ENCODE data around the gene SETBP1.
"Not testable (repeated sequence)": the region's sequence is repeated elsewhere in the genome, so short reads cannot be mapped to it uniquely, and the experiment has no call there.

The SETBP1 gene

GRCh38 chr18:44791520-44791919, 110.8 kb downstream of the SETBP1 start:
- no peak for DNase-seq (ENCODE audit: low spot score)

- DNase-seq (ENCODE audit: low spot score) = peak; percentile 37
Observed at GRCh38 chr18:44792456-44793061, 111.9 kb downstream of the SETBP1 start.

DNA sequence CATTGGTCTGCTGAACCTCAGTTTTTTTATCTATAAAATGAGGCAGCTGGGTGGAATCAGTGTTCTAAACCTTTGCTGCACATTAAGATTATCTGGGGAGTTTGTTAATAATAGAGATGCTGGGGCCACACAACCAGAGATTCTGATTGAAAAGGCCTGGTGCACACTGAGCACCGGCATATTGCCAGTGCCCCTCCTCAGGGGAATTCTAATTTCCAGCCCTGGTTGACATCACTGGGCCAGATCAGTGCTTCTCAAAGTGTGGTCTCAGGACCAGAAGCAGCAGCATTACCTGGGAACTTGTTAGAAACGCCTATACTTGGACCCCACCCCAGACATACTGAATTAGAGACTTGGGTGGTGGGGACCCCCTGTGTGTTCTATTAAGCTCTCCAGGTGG, 112.5 kb downstream of the SETBP1 start:
- DNase-seq (ENCODE audit: low spot score) = no peak

GRCh38 chr18:44793685-44794084, 113.0 kb downstream of the SETBP1 start:
- DNase-seq (ENCODE audit: low spot score) = no peak

- no peak for DNase-seq (ENCODE audit: low spot score)
Observed at GRCh38 chr18:44795241-44795640, 114.6 kb downstream of the SETBP1 start.

GRCh38 chr18:44796429-44797428, 116.0 kb downstream of the SETBP1 start:
- DNase-seq (ENCODE audit: low spot score) = no peak

GRCh38 chr18:44798433-44799048, 117.9 kb downstream of the SETBP1 start:
- no peak for DNase-seq (ENCODE audit: low spot score)

GRCh38 chr18:44799382-44799906, 118.8 kb downstream of the SETBP1 start:
- no peak for DNase-seq (ENCODE audit: low spot score)

- no peak for DNase-seq (ENCODE audit: low spot score)
Observed at GRCh38 chr18:44799907-44800421, 119.3 kb downstream of the SETBP1 start.

DNA sequence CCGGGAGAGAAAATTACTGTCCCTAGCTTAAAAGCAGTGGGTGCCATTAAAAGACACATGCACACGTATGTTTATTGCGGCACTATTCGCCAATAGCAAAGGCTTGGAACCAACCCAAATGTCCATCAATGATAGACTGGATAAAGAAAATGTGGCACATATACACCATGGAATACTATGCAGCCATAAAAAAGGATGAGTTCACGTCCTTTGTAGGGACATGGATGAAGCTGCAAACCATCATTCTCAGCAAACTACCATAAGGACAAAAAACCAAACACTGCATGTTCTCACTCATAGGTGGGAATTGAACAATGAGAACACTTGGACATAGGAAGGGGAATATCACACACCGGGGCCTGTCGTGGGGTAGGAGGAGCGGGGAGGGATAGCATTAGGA, 120.1 kb downstream of the SETBP1 start:
- not testable (repeated sequence) for DNase-seq (ENCODE audit: low spot score)

DNA sequence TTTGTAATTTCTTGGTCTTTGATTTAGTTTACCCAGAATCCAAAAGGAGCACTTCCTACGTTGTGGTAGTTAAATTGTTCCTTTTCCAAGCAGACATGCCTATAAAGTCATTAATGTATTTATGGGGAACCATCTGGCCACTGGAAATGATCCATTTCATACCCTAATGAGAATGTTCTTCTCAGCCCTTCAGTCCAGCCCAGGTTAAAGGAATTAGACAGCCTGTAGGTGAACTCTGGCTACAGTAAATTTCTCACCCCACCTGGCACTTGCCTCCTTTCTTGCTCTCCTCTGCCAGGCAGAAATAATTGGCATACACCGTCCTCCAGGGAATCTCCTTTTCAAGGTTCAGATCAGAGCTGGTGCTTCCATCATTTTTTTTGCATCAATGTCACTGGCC, 121.1 kb downstream of the SETBP1 start:
- no peak for DNase-seq (ENCODE audit: low spot score)

DNA sequence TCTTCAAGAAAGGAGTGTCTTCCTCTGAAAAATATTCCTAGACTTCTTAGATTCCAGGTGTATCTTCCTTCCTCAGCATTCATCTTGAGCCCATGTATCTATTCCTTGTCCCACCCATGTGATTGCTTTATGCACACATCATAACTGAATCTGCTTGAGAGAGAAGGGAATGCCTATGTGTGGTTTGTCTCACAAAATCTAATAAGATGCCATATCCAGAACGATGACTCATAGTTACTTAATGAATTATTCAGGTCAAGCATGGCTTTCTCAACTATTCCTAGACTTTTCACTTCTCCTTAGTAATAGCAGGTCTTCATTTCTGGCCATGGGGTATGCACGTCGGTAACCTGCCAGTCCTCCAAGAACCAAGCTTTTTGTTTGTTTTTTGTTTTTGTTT, 121.8 kb downstream of the SETBP1 start:
- DNase-seq (ENCODE audit: low spot score) = peak; percentile 25

GRCh38 chr18:44803019-44803650, 122.4 kb downstream of the SETBP1 start:
- peak; percentile 47 for DNase-seq (ENCODE audit: low spot score)

DNA sequence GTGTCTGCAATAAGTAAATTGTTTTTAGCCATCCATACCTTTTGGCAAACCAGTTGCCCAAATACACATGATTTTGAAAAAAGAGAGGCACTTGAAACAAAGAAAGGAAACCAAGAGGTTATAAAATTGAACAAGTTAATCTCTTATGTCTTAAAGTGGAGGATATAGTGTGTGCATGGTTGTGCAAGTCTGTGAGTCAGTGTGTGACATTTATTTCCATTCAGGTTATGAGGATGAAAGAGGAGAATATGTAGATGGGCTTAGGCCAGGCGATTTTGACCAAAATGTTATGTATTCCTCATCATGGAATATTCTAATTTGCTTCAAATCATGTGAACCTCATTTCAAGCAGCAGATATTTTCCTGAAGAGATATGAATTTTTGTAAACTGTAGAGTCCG, 123.3 kb downstream of the SETBP1 start:
- no peak for DNase-seq (ENCODE audit: low spot score)

DNA sequence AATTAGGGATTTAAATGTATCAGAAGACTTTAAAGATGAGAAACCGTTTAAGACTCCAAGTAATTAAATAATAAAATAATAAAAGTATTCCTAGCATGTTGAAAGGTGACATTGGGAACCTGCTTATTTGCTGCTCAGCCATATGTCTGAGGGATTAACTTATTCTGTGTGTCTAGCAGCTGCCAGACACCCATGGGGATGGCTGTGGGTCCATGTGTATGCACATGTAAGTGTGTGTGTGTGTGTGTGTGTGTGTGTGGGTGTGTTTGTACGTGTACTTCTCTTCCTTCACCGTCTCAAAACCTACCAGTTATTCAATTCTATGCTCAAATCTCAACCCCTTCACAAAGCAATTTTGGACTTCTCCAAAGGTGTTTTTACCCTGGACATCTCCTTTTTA, 124.5 kb downstream of the SETBP1 start:
- DNase-seq (ENCODE audit: low spot score) = no peak

DNA sequence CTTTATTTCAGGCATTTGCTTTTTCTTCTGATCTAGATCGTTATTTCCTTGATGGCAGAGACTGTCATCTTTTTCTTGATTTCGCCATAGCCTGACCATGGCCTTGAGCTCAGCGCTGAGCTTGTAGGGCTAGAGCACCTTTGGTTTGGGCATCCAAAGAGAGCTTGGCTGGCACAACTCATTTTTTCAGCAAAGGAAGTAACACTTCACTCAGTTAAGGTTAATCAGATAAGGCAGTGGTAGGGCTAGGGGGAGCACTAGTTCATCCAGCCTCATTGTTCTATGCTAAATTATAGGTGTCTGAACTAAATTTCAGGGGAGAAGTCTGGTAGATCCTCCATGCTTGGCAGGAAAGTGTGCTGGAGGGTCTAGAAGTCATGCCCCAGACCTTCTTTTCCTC, 125.0 kb downstream of the SETBP1 start:
- no peak for DNase-seq (ENCODE audit: low spot score)

DNA sequence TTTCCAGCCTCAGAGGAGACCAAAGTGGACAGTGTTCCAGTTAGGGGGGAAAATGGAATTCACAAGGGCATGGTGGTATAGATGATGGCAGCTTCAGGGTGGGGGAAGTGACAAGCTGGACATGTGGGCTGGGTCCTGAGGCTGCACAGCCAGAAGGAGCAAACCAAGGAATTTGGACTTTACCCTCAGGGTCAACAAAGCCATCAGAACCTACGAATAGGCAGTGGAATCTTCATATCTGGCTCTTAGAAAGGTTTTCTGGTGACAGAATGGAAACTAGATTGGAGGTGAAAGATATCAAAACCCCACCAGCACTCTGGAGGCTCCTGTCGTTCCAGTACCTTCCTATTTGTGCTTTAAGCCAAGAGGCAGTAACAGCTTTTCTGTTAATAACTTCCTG, 127.1 kb downstream of the SETBP1 start:
- DNase-seq (ENCODE audit: low spot score) = no peak

DNA sequence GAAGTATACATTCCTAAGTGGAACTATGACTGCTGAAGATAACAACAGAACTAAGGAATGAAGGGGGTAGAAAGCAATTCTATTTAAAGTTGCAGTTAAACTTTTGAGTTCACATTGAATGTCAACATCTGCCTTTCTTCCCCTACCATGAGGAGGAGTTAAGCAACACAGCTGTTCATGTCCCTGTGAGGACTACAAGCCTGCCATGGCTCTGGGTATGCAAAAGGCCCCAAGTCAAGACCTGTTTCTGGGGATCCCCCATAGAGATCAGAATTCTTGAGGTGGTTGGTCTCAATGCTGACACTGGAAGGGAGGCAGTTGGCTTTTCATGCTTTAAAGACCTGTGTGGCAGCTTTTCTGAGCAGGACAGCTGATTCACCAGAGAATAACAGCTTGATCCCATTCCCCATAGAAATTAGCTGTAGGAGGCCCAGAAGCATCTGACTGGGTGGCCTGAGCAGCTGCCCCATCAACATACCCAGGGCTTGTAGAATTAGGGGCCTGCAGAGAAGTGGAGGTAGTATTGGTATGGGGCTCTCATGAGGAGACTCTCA, 131.0 kb downstream of the SETBP1 start:
- DNase-seq (ENCODE audit: low spot score) = no peak

GRCh38 chr18:44812426-44812825, 131.7 kb downstream of the SETBP1 start:
- no peak for DNase-seq (ENCODE audit: low spot score)

GRCh38 chr18:44813586-44813985, 132.9 kb downstream of the SETBP1 start:
- no peak for DNase-seq (ENCODE audit: low spot score)

GRCh38 chr18:44815108-44815507, 134.4 kb downstream of the SETBP1 start:
- no peak for DNase-seq (ENCODE audit: low spot score)

DNA sequence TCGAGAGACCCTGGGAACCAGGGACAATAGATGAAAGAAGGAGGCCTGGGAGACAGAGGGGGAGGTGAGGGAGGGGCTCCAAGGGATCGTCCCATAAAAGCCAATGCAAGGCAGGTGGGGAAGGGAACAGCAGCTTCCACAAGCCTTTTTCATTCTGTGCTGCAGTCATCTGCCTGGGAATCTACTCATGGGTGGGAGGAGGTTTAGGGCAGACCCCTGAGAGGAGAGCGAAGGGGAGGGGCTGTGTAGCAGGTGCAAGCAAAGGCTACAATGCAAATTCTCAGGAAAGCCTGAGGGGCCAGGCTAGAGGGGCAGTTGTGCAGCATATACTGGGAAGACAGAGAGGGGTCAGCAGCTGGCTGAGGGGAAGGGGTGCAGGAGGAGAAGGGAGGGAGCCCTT, 135.4 kb downstream of the SETBP1 start:
- DNase-seq (ENCODE audit: low spot score) = no peak
